Suppressor macrophage treated with lipopolysaccharide for 1 hour (primary cell): ENCODE measurements around the gene DAGLA.

Source experiments
- DNase-seq, 3 donors: peaks; one replicate each; pipeline ENCODE4 v3.0.0-alpha.2; 2020 to 2022

Gene DAGLA

GRCh38 chr11:61747192-61747966 lies 67.2 kb downstream of the DAGLA start:
- DNase-seq, result peak; percentile 72 to 85 (median 75)

- DNase-seq, result no peak
These were observed 67.7 kb downstream of the DAGLA start for GRCh38 chr11:61747967-61748285.

- DNase-seq, result no peak
These were observed 69.5 kb downstream of the DAGLA start for GRCh38 chr11:61749591-61750217.

GRCh38 chr11:61750631-61751273 lies 70.6 kb downstream of the DAGLA start:
- DNase-seq, result no peak

- DNase-seq, result no peak
These were observed 71.2 kb downstream of the DAGLA start for GRCh38 chr11:61751384-61751783.

- peak; percentile 68 to 90 (median 77) for DNase-seq
These were observed 72.1 kb downstream of the DAGLA start, which contains the start of gene MYRF for GRCh38 chr11:61752117-61752924. MYRF (plus strand) TSS chr11:61752636; CDS start chr11:61752745, 109 bp downstream.

GRCh38 chr11:61752925-61753521 lies 72.8 kb downstream of the DAGLA start:
- DNase-seq, result no peak

- DNase-seq, result no peak
These were observed 73.5 kb downstream of the DAGLA start for GRCh38 chr11:61753672-61754071.

- no peak for DNase-seq
These were observed 74.6 kb downstream of the DAGLA start for GRCh38 chr11:61754534-61755482.

GRCh38 chr11:61756147-61756451 lies 75.9 kb downstream of the DAGLA start:
- DNase-seq, result no peak

- DNase-seq, result peak; percentile 65 to 81 (median 77)
These were observed 76.4 kb downstream of the DAGLA start for GRCh38 chr11:61756452-61757212.

- no peak for DNase-seq
These were observed 77.1 kb downstream of the DAGLA start for GRCh38 chr11:61757213-61757862.

GRCh38 chr11:61760946-61761345 lies 80.8 kb downstream of the DAGLA start:
- DNase-seq, result no peak

GRCh38 chr11:61761440-61762222 lies 81.4 kb downstream of the DAGLA start:
- peak; percentile 28 to 39 (median 33) for DNase-seq

GRCh38 chr11:61762223-61762615 lies 82.0 kb downstream of the DAGLA start:
- DNase-seq, result no peak

- no peak for DNase-seq
These were observed 82.6 kb downstream of the DAGLA start for GRCh38 chr11:61762798-61763197.

GRCh38 chr11:61763930-61764605 lies 83.9 kb downstream of the DAGLA start:
- no peak for DNase-seq

- DNase-seq, result no peak
These were observed 84.5 kb downstream of the DAGLA start for GRCh38 chr11:61764606-61765260.
